DND-41 (cell line): ENCODE data around the gene NEGR1.

ENCODE experiments used
- ATAC-seq: fragments of 200-7000 bp; cut with Tn5 transposase; 3 replicates; pipeline ENCODE4 v1.9.1; 2021; ENCODE audit warnings: low read depth; ENCODE audit not compliant: insufficient read depth
- DNase-seq: peaks from one replicate; pipeline ENCODE4 v3.0.0-alpha.2; 2020
- H2AFZ ChIP-seq: 2 replicates; pipeline ENCODE4 v1.6.0; 2012; ENCODE audit warnings: low read depth, low read length
- H3K27ac ChIP-seq: 2 replicates; pipeline ENCODE4 v1.5.1; 2012; ENCODE audit warnings: low read length, inconsistent platforms
- H3K27me3 ChIP-seq: fragments of 200-600 bp; sonication (generic); 2 replicates; pipeline ENCODE4 v1.6.0; 2012; ENCODE audit warnings: low read length, mild to moderate bottlenecking, inconsistent platforms; ENCODE audit not compliant: insufficient read depth, poor library complexity
- H3K36me3 ChIP-seq: 2 replicates; pipeline ENCODE4 v1.5.1; 2012; ENCODE audit warnings: low read length, inconsistent platforms; ENCODE audit not compliant: insufficient read depth
- H3K4me1 ChIP-seq: 2 replicates; pipeline ENCODE4 v1.5.1; 2012; ENCODE audit warnings: mild to moderate bottlenecking, low read length; ENCODE audit not compliant: insufficient read depth
- H3K4me2 ChIP-seq: 2 replicates; pipeline ENCODE4 v1.6.0; 2012; ENCODE audit warnings: mild to moderate bottlenecking, moderate library complexity, low read length, inconsistent platforms; ENCODE audit not compliant: insufficient read depth
- H3K4me3 ChIP-seq, 2 experiments: fragments of 200-600 bp in 1 of 2; shearing (Covaris generic) in 1 of 2; 2 replicates each; pipeline ENCODE4 v1.5.1; 2012 to 2016; ENCODE audit warnings: inconsistent platforms in 2 of 2, low read length in 2 of 2, mild to moderate bottlenecking in 2 of 2, low read depth in 1 of 2, moderate library complexity in 1 of 2
- H3K79me2 ChIP-seq: 2 replicates; pipeline ENCODE4 v1.6.0; 2012; ENCODE audit warnings: low read length, inconsistent platforms; ENCODE audit not compliant: insufficient read depth
- H3K9ac ChIP-seq: 2 replicates; pipeline ENCODE4 v1.6.0; 2012; ENCODE audit warnings: low read depth, mild to moderate bottlenecking, inconsistent platforms, low read length, moderate library complexity
- H3K9me3 ChIP-seq: 2 replicates; pipeline ENCODE4 v1.5.1; 2012; ENCODE audit warnings: low read length, moderate library complexity, mild to moderate bottlenecking, inconsistent platforms; ENCODE audit not compliant: insufficient read depth, severe bottlenecking
- H4K20me1 ChIP-seq: 2 replicates; pipeline ENCODE4 v1.6.0; 2012; ENCODE audit warnings: low read length; ENCODE audit not compliant: insufficient read depth
- CTCF ChIP-seq: IDR thresholded peaks from 2 replicates; pipeline ENCODE4 v1.5.1; 2012; ENCODE audit warnings: borderline replicate concordance, low read length, moderate library complexity, mild to moderate bottlenecking; ENCODE audit not compliant: poor library complexity, severe bottlenecking; ENCODE audit errors: extremely low read depth
- EZH2 ChIP-seq: IDR thresholded peaks from 3 replicates; pipeline ENCODE4 v1.6.1; 2012; ENCODE audit warnings: borderline replicate concordance, low read depth, mild to moderate bottlenecking, moderate library complexity, low read length, inconsistent platforms; ENCODE audit not compliant: severe bottlenecking

NEGR1 gene

GRCh38 chr1:71869326-71869725, 413.0 kb downstream of the NEGR1 start:
- no peaks in the 10 kb centered on the region for H3K9me3 ChIP-seq
- no peaks in the 10 kb centered on the region for H3K36me3 ChIP-seq
- H3K4me1 ChIP-seq, result no peaks in the 10 kb centered on the region
- H3K79me2 ChIP-seq, result no peaks in the 10 kb centered on the region
- no peak for TF ChIP-seq CTCF
- no peak for TF ChIP-seq EZH2
- no peak overlapping the region for H3K9ac ChIP-seq
- no peak overlapping the region for H2AFZ ChIP-seq
- ATAC-seq (no peak), DNase-seq (no peak)
- no peak overlapping the region for H3K4me3 ChIP-seq
- no peak overlapping the region for H3K27ac ChIP-seq
- H3K4me2 ChIP-seq, result no peak overlapping the region
- no peaks in the 10 kb centered on the region for H4K20me1 ChIP-seq
- no peaks in the 10 kb centered on the region for H3K27me3 ChIP-seq

GRCh38 chr1:71862756-71863155, 419.6 kb downstream of the NEGR1 start:
- H3K4me3 ChIP-seq, result no peak overlapping the region
- DNase-seq (no peak), ATAC-seq (no peak)
- H3K36me3 ChIP-seq, result no peaks in the 10 kb centered on the region
- H2AFZ ChIP-seq, result no peak overlapping the region
- H3K9me3 ChIP-seq, result no peaks in the 10 kb centered on the region
- TF ChIP-seq CTCF, result no peak
- no peak for TF ChIP-seq EZH2
- no peaks in the 10 kb centered on the region for H3K79me2 ChIP-seq
- no peak overlapping the region for H3K27ac ChIP-seq
- peaks cover 4% of the 10 kb centered on the region for H3K4me1 ChIP-seq
- no peaks in the 10 kb centered on the region for H3K27me3 ChIP-seq
- no peak overlapping the region for H3K9ac ChIP-seq
- H3K4me2 ChIP-seq, result no peak overlapping the region
- no peaks in the 10 kb centered on the region for H4K20me1 ChIP-seq

GRCh38 chr1:71861022-71861421, 421.3 kb downstream of the NEGR1 start:
- Histone ChIP-seq H4K20me1 (no peaks in the 10 kb centered on the region), H3K27me3 (no peaks in the 10 kb centered on the region), H2AFZ (no peak overlapping the region), H3K4me1 (peaks cover 16% of the 10 kb centered on the region), H3K79me2 (no peaks in the 10 kb centered on the region), H3K27ac (no peak overlapping the region), H3K4me2 (no peak overlapping the region), H3K9ac (no peak overlapping the region), H3K4me3 (no peak overlapping the region), H3K9me3 (no peaks in the 10 kb centered on the region), H3K36me3 (no peaks in the 10 kb centered on the region)
- TF ChIP-seq EZH2 (no peak), CTCF (no peak)
- DNase-seq (no peak), ATAC-seq (0 out of 3 replicates have a peak, but pooled peaks have one; percentile 24)

- Histone ChIP-seq H3K4me2 (no peak overlapping the region), H4K20me1 (no peaks in the 10 kb centered on the region), H3K9me3 (no peaks in the 10 kb centered on the region), H3K9ac (no peak overlapping the region), H3K4me3 (no peak overlapping the region), H3K79me2 (no peaks in the 10 kb centered on the region), H3K36me3 (no peaks in the 10 kb centered on the region), H3K27ac (no peak overlapping the region), H3K4me1 (peaks cover 16% of the 10 kb centered on the region), H2AFZ (no peak overlapping the region), H3K27me3 (no peaks in the 10 kb centered on the region)
- DNase-seq (no peak), ATAC-seq (no peak)
- no peak for TF ChIP-seq CTCF
- no peak for TF ChIP-seq EZH2
These were observed 422.5 kb downstream of the NEGR1 start for GRCh38 chr1:71859806-71860205.
